H1 (cell line): Measurements from ENCODE around the gene CNKSR2. TPM values are rescaled to one million over a fixed set of nuclear protein-coding genes. Genes with fewer than 3 reads are reported as not detected.

Experiments used
- CTCF ChIA-PET: fragments of 300-600 bp; sonication (Branson Sonifier 250); formaldehyde crosslinking; loops from one replicate; lab custom pipeline; 2021; ENCODE audit not compliant: partially characterized antibody; lab: Charles Lee
- POLR2A ChIA-PET: fragments of 300-600 bp; sonication (Branson Sonifier 250); formaldehyde crosslinking; loops from one replicate; lab custom pipeline; 2021; ENCODE audit warnings: inconsistent platforms; ENCODE audit not compliant: partially characterized antibody; lab: Charles Lee
- DNase-seq, 2 experiments: peaks; one replicate each; pipeline versions ENCODE4 v3.0.0 to v3.0.0-alpha.2; 2010 to 2022; ENCODE audit warnings: low spot score in 2 of 2, low read depth in 1 of 2, mixed read lengths in 1 of 2
- FAIRE-seq: peaks from 2 replicates; lab custom pipeline; 2011; peaks lifted over from hg19 to GRCh38; lab: Jason Lieb, UNC
- H2AFZ ChIP-seq: 2 replicates; pipeline ENCODE4 v1.8.1; 2012; ENCODE audit warnings: low read length, inconsistent platforms
- H2AK5ac ChIP-seq: 2 replicates; pipeline ENCODE4 v1.6.1; 2013; ENCODE audit warnings: low read depth, low read length
- H2BK120ac ChIP-seq: replicated peaks from 2 replicates; pipeline ENCODE3; 2013; ENCODE audit warnings: low read depth, low read length, inconsistent platforms
- H2BK12ac ChIP-seq: 2 replicates; pipeline ENCODE4 v1.6.1; 2013; ENCODE audit warnings: low read depth, low read length
- H2BK15ac ChIP-seq: 2 replicates; pipeline ENCODE4 v1.6.1; 2013; ENCODE audit warnings: low read length
- H2BK20ac ChIP-seq: 2 replicates; pipeline ENCODE4 v1.6.1; 2013; ENCODE audit warnings: low read length
- H2BK5ac ChIP-seq: 2 replicates; pipeline ENCODE4 v1.6.1; 2013; ENCODE audit warnings: low read depth, low read length
- H3K14ac ChIP-seq: 2 replicates; pipeline ENCODE4 v1.6.1; 2013; ENCODE audit warnings: inconsistent platforms; ENCODE audit not compliant: insufficient read length
- H3K18ac ChIP-seq: 2 replicates; pipeline ENCODE4 v1.6.1; 2013; ENCODE audit warnings: low read length; ENCODE audit errors: extremely low read depth
- H3K23ac ChIP-seq: 2 replicates; pipeline ENCODE4 v1.6.1; 2013; ENCODE audit warnings: inconsistent platforms; ENCODE audit not compliant: insufficient read length
- H3K23me2 ChIP-seq: 2 replicates; pipeline ENCODE4 v1.6.1; 2013; ENCODE audit warnings: low read depth, low read length
- H3K27ac ChIP-seq: 2 replicates; pipeline ENCODE4 v1.6.1; 2011; ENCODE audit warnings: low read depth, low read length, inconsistent platforms
- H3K27me3 ChIP-seq, 4 experiments: replicated peaks in 1 of 4; 1 replicate in 1 of 4; 2 replicates in 3 of 4; pipeline versions ENCODE4 v1.6.1 to v1.8.1; 2011 to 2013; ENCODE audit warnings: low read length in 3 of 4, mild to moderate bottlenecking in 3 of 4, inconsistent platforms in 2 of 4, mixed read lengths in 2 of 4, moderate library complexity in 1 of 4; ENCODE audit not compliant: control insufficient read depth in 3 of 4, insufficient read depth in 3 of 4; ENCODE audit errors: extremely low read depth in 1 of 4
- H3K36me3 ChIP-seq, 4 experiments: 2 replicates each; pipeline versions ENCODE4 v1.6.1 to v1.8.1; 2011 to 2013; ENCODE audit warnings: mild to moderate bottlenecking in 4 of 4, low read length in 3 of 4, moderate library complexity in 2 of 4, control low read depth in 1 of 4, inconsistent platforms in 1 of 4; ENCODE audit not compliant: insufficient read depth in 4 of 4, control insufficient read depth in 2 of 4
- H3K4ac ChIP-seq: replicated peaks from 2 replicates; pipeline ENCODE3; 2013; ENCODE audit warnings: low read length, low read depth, mixed read lengths, inconsistent platforms; ENCODE audit not compliant: insufficient read length
- H3K4me1 ChIP-seq, 4 experiments: replicated peaks in 1 of 4; 1 replicate in 1 of 4; 2 replicates in 3 of 4; pipeline versions ENCODE4 v1.6.1 to v1.8.1; 2011 to 2013; ENCODE audit warnings: low read length in 3 of 4, inconsistent platforms in 2 of 4, mixed read lengths in 1 of 4; ENCODE audit not compliant: insufficient read depth in 4 of 4, control insufficient read depth in 3 of 4
- H3K4me2 ChIP-seq, 2 experiments: 2 replicates each; pipeline versions ENCODE4 v1.6.1 to v1.8.1; 2011 to 2013; ENCODE audit warnings: low read depth in 2 of 2, low read length in 2 of 2, control low read depth in 1 of 2, inconsistent platforms in 1 of 2, mild to moderate bottlenecking in 1 of 2; ENCODE audit not compliant: insufficient read depth in 1 of 2
- H3K4me3 ChIP-seq, 4 experiments: fragments of 200-600, 300-600 bp in 1 of 4; sonication (generic), shearing (Covaris generic), sonication (Bioruptor Twin) in 1 of 4; 2 replicates each; pipeline versions ENCODE4 v1.5.1 to v1.8.1; 2011 to 2016; ENCODE audit warnings: low read length in 4 of 4, low read depth in 3 of 4, control low read depth in 2 of 4, inconsistent platforms in 2 of 4, mild to moderate bottlenecking in 2 of 4, mixed read lengths in 1 of 4, moderate library complexity in 1 of 4; ENCODE audit not compliant: insufficient read depth in 2 of 4; ENCODE audit errors: extremely low read depth in 1 of 4
- H3K56ac ChIP-seq: replicated peaks from 2 replicates; pipeline ENCODE3; 2013; ENCODE audit warnings: low read depth, mild to moderate bottlenecking, mixed read lengths, low read length, inconsistent platforms; ENCODE audit not compliant: insufficient read length
- H3K79me1 ChIP-seq: 2 replicates; pipeline ENCODE4 v1.6.1; 2013; ENCODE audit warnings: low read depth, low read length, control low read depth
- H3K79me2 ChIP-seq, 2 experiments: 2 replicates each; pipeline versions ENCODE4 v1.6.1 to v1.8.1; 2012 to 2013; ENCODE audit warnings: low read length in 2 of 2, mild to moderate bottlenecking in 2 of 2, inconsistent platforms in 1 of 2; ENCODE audit not compliant: insufficient read depth in 2 of 2, control insufficient read depth in 1 of 2
- H3K9ac ChIP-seq, 4 experiments: replicated peaks in 1 of 4; 1 replicate in 1 of 4; 2 replicates in 3 of 4; pipeline versions ENCODE4 v1.6.1 to v1.8.1; 2011 to 2013; ENCODE audit warnings: low read depth in 3 of 4, low read length in 3 of 4, control low read depth in 2 of 4, mild to moderate bottlenecking in 2 of 4, moderate library complexity in 2 of 4, inconsistent platforms in 1 of 4; ENCODE audit errors: extremely low read depth in 1 of 4
- H3K9me3 ChIP-seq, 2 experiments: 2 replicates each; pipeline versions ENCODE4 v1.6.1 to v1.8.1; 2012 to 2013; ENCODE audit warnings: mild to moderate bottlenecking in 2 of 2, moderate library complexity in 2 of 2, control low read depth in 1 of 2, inconsistent platforms in 1 of 2, low read depth in 1 of 2, low read length in 1 of 2, mixed read lengths in 1 of 2; ENCODE audit not compliant: insufficient read depth in 2 of 2
- H4K20me1 ChIP-seq, 2 experiments: replicated peaks in 1 of 2; 2 replicates each; pipeline versions ENCODE3 to v1.8.1; 2011 to 2013; ENCODE audit warnings: inconsistent platforms in 2 of 2, low read length in 2 of 2, mild to moderate bottlenecking in 1 of 2; ENCODE audit not compliant: insufficient read depth in 2 of 2, control insufficient read depth in 1 of 2
- H4K5ac ChIP-seq: 2 replicates; pipeline ENCODE4 v1.6.1; 2013; ENCODE audit warnings: low read length, low read depth, mixed read lengths, inconsistent platforms; ENCODE audit not compliant: insufficient read length
- H4K8ac ChIP-seq: 2 replicates; pipeline ENCODE4 v1.8.0; 2013; ENCODE audit warnings: mild to moderate bottlenecking, moderate library complexity, low read length, inconsistent platforms; ENCODE audit not compliant: insufficient read depth; ENCODE audit errors: extremely low read depth
- H4K91ac ChIP-seq: replicated peaks from 2 replicates; pipeline ENCODE3; 2013; ENCODE audit warnings: low read length, mixed read lengths, inconsistent platforms; ENCODE audit not compliant: insufficient read length
- BACH1 ChIP-seq: IDR thresholded peaks from 2 replicates; pipeline ENCODE4 v1.6.1; 2012; ENCODE audit warnings: low read length, improper control_type of control experiment
- BRCA1 ChIP-seq: IDR thresholded peaks from 2 replicates; pipeline ENCODE4 v1.6.1; 2012; ENCODE audit warnings: low read depth, low read length, improper control_type of control experiment
- EZH2 ChIP-seq: fragments of 200-600 bp; sonication (generic); IDR thresholded peaks from 2 replicates; pipeline ENCODE4 v1.7.1; 2012; ENCODE audit warnings: low read depth, mild to moderate bottlenecking, moderate library complexity, low read length, inconsistent platforms; ENCODE audit not compliant: severe bottlenecking
- MAFK ChIP-seq: IDR thresholded peaks from 2 replicates; pipeline ENCODE4 v1.6.1; 2012; ENCODE audit warnings: low read depth, mild to moderate bottlenecking, improper control_type of control experiment, low read length
- NANOG ChIP-seq: IDR thresholded peaks from 2 replicates; pipeline ENCODE4 v1.6.1; 2011; ENCODE audit warnings: low read length, low read depth, mild to moderate bottlenecking, inconsistent platforms; ENCODE audit not compliant: insufficient read depth, poor library complexity, severe bottlenecking
- RFX5 ChIP-seq: IDR thresholded peaks from 2 replicates; pipeline ENCODE4 v1.6.1; 2011; ENCODE audit warnings: low read depth, low read length, improper control_type of control experiment, borderline replicate concordance
- SP4 ChIP-seq: IDR thresholded peaks from 2 replicates; pipeline ENCODE4 v1.6.1; 2012; ENCODE audit warnings: low read length, inconsistent platforms
- TEAD4 ChIP-seq: IDR thresholded peaks from 2 replicates; pipeline ENCODE4 v1.6.1; 2012; ENCODE audit warnings: low read depth, low read length, inconsistent platforms, mixed read lengths
- WGBS, 2 experiments: shearing (Covaris generic) in 1 of 2; methylation state at CpG; one replicate each; pipeline versions ENCODE4 v1.1.6 to v1.1.7; 2013 to 2015; ENCODE audit warnings: low lambda C conversion rate in 2 of 2, mixed read lengths in 2 of 2, inconsistent platforms in 1 of 2, low coverage in 1 of 2, missing lambda C conversion rate in 1 of 2; ENCODE audit not compliant: insufficient replicate concordance in 2 of 2, insufficient coverage in 1 of 2, insufficient read length in 1 of 2; ENCODE audit errors: extremely low coverage in 1 of 2, missing lambda C conversion rate in 1 of 2; 5-methylcytosine and 5-hydroxymethylcytosine counted together
- polyA plus RNA-seq, 7 experiments: library from polyadenylated mRNA; depleted of rRNA in 3 of 7; stranded (reverse) in 5 of 7; unstranded in 2 of 7; fragments of >200 nt in 5 of 7; fragments of 200-250 nt in 2 of 7; gene quantifications; 1 replicate in 5 of 7; 2 replicates in 1 of 7; 4 replicates in 1 of 7; pipeline versions ENCODE4 v1.2.1 to v1.2.3, GENCODE V29; 2011 to 2013; ENCODE audit warnings: missing spikeins in 2 of 7, mixed read lengths in 2 of 7
- total RNA-seq: library from RNA; stranded (reverse); fragmentation: NEBNext Ultra II Directional; extraction: Animal tissue kit (Norgen Biotek cat#: 25700); gene quantifications from 2 replicates; pipeline ENCODE4 v1.2.1, GENCODE V29; 2021
- TF ChIP-seq, protein P1 (sequence below): IDR thresholded peaks from 2 replicates; pipeline ENCODE4 v1.6.1; 2011; ENCODE audit warnings: low read length, improper control_type of control experiment

The CNKSR2 gene
- total and polyA plus RNA-seq, 2 of the 8 experiments (the other 6 are each of a cell fraction or from before 2014, with no cell fraction given): 5.5 to 16.3 TPM

DNA sequence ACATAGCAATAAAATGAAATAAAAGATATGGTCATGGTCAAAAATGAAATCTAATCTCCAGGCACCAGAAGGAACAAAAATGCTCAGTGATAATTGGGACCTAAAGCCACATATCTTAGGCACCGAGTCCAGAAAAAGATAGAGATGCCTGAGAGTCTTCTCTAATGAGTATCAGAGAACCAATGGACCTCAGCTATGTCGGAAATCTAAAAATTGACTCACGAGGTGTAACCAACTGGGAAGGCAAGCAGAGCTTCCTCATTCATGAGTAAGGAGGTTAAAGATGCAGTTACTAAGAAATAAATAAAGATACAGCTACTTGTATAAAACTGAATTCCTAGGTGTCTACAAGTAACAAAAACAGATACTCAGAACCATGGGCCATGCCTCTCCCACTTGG, 211.8 kb downstream of the CNKSR2 start:
- no peaks in the 10 kb centered on the region for H3K27me3 ChIP-seq
- no peak overlapping the region for H4K8ac ChIP-seq
- no peak overlapping the region for H2BK15ac ChIP-seq
- no peak overlapping the region for H3K4me2 ChIP-seq
- no peak overlapping the region for H3K23ac ChIP-seq
- H2BK20ac ChIP-seq: no peak overlapping the region
- H3K79me1 ChIP-seq: no peaks in the 10 kb centered on the region
- H3K23me2 ChIP-seq: no peaks in the 10 kb centered on the region
- H3K4ac ChIP-seq: no peak overlapping the region
- H2AK5ac ChIP-seq: no peak overlapping the region
- no peak overlapping the region for H3K27ac ChIP-seq
- H3K4me1 ChIP-seq: no peaks in the 10 kb centered on the region
- ChIA-PET POLR2A (no interaction called here), CTCF (interaction anchor here (1.0 kb wide), 1 partner anchor 10 kb away, joined by 3 read pairs; no protein-coding TSS in a partner anchor)
- no peak overlapping the region for H2BK120ac ChIP-seq
- H4K20me1 ChIP-seq: no peaks in the 10 kb centered on the region
- H3K56ac ChIP-seq: no peak overlapping the region
- no peak overlapping the region for H3K18ac ChIP-seq
- 89% methylated on average over 3 of the region's 3 CpGs; no CpG with 5 or more reads in 1 of the 2 experiments for WGBS, 2 experiments
- H3K79me2 ChIP-seq: no peaks in the 10 kb centered on the region
- no peak overlapping the region for H2BK5ac ChIP-seq
- H3K4me3 ChIP-seq: no peak overlapping the region
- H3K14ac ChIP-seq: no peak overlapping the region
- H2BK12ac ChIP-seq: no peak overlapping the region
- H2AFZ ChIP-seq: no peak overlapping the region
- no peaks in the 10 kb centered on the region for H3K9me3 ChIP-seq
- H3K36me3 ChIP-seq: no peaks in the 10 kb centered on the region
- no peak for DNase-seq
- no peak for FAIRE-seq
- H4K5ac ChIP-seq: no peak overlapping the region
- H4K91ac ChIP-seq: no peak overlapping the region
- H3K9ac ChIP-seq: no peak overlapping the region
- TF ChIP-seq, protein P1, sequence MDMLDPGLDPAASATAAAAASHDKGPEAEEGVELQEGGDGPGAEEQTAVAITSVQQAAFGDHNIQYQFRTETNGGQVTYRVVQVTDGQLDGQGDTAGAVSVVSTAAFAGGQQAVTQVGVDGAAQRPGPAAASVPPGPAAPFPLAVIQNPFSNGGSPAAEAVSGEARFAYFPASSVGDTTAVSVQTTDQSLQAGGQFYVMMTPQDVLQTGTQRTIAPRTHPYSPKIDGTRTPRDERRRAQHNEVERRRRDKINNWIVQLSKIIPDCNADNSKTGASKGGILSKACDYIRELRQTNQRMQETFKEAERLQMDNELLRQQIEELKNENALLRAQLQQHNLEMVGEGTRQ: no peak
- TF ChIP-seq TEAD4: no peak
- TF ChIP-seq NANOG: no peak
- no peak for TF ChIP-seq MAFK
- TF ChIP-seq BRCA1: no peak
- no peak for TF ChIP-seq BACH1
- no peak for TF ChIP-seq RFX5
- TF ChIP-seq EZH2: no peak
- TF ChIP-seq SP4: no peak
